Endothelial cell of umbilical vein (primary cell): ENCODE results near the gene NMNAT1. TPM values are rescaled to one million over a fixed set of nuclear protein-coding genes. Genes with fewer than 3 reads are reported as not detected.

Experiments used
- BruUV-seq: library from RNA; stranded (reverse); fragments of 400-500 nt; replicated peaks from 2 replicates; lab custom pipeline; 2021; lab: Mats Ljungman, UMichigan
- CTCF ChIA-PET: fragments of 300-600, 350-600 bp; sonication (Branson Sonifier 250); formaldehyde crosslinking; loops from one replicate; lab custom pipeline; 2021; ENCODE audit warnings: antibody characterized with exemption, inconsistent platforms; lab: Charles Lee
- POLR2A ChIA-PET: fragments of 300-600, 350-600 bp; sonication (Branson Sonifier 250); formaldehyde crosslinking; loops from one replicate; lab custom pipeline; 2021; ENCODE audit warnings: antibody characterized with exemption, inconsistent platforms; lab: Charles Lee
- DNase-seq: peaks from one replicate; pipeline ENCODE4 v3.0.0-alpha.2; 2011; ENCODE audit warnings: low read depth, low spot score
- FAIRE-seq: peaks from 2 replicates; lab custom pipeline; 2011; peaks lifted over from hg19 to GRCh38; lab: Jason Lieb, UNC
- H2AFZ ChIP-seq: 2 replicates; pipeline ENCODE4 v1.6.0; 2012; ENCODE audit warnings: low read depth, low read length, control low read depth, inconsistent platforms
- H3K27ac ChIP-seq: 2 replicates; pipeline ENCODE4 v1.5.1; 2011; ENCODE audit warnings: low read depth, mild to moderate bottlenecking, control low read depth, low read length, moderate library complexity; ENCODE audit not compliant: insufficient read depth
- H3K27me3 ChIP-seq, 2 experiments: 2 replicates each; pipeline versions ENCODE4 v1.6.0 to v1.6.1; 2011; ENCODE audit warnings: low read length in 2 of 2, mixed read lengths in 1 of 2; ENCODE audit not compliant: control insufficient read depth in 2 of 2, insufficient read depth in 2 of 2
- H3K36me3 ChIP-seq, 2 experiments: 2 replicates in 1 of 2; 3 replicates in 1 of 2; pipeline ENCODE4 v1.5.1; 2011; ENCODE audit warnings: low read length in 2 of 2, mild to moderate bottlenecking in 1 of 2, moderate library complexity in 1 of 2; ENCODE audit not compliant: control insufficient read depth in 2 of 2, insufficient read depth in 2 of 2; ENCODE audit errors: extremely low read depth in 1 of 2
- H3K4me1 ChIP-seq: 3 replicates; pipeline ENCODE4 v1.5.1; 2011; ENCODE audit warnings: mild to moderate bottlenecking, low read length; ENCODE audit not compliant: control insufficient read depth, insufficient read depth; ENCODE audit errors: extremely low read depth
- H3K4me2 ChIP-seq: 2 replicates; pipeline ENCODE4 v1.6.1; 2011; ENCODE audit warnings: low read length, control low read depth, mixed read lengths; ENCODE audit not compliant: insufficient read depth
- H3K4me3 ChIP-seq, 3 experiments: fragments of 200-600 bp in 1 of 3; sonication (generic), shearing (Covaris generic) in 1 of 3; replicated peaks in 1 of 3; 2 replicates each; pipeline ENCODE4 v1.5.1; 2011 to 2016; ENCODE audit warnings: control low read depth in 3 of 3, low read length in 3 of 3, mild to moderate bottlenecking in 2 of 3, inconsistent platforms in 1 of 3, low read depth in 1 of 3, moderate library complexity in 1 of 3; ENCODE audit not compliant: insufficient read depth in 1 of 3
- H3K79me2 ChIP-seq: 2 replicates; pipeline ENCODE4 v1.6.0; 2012; ENCODE audit warnings: low read length, inconsistent platforms; ENCODE audit not compliant: control insufficient read depth, insufficient read depth
- H3K9ac ChIP-seq: replicated peaks from 2 replicates; pipeline ENCODE3; 2011; ENCODE audit warnings: low read length, control low read depth; ENCODE audit not compliant: insufficient read depth; ENCODE audit errors: extremely low read depth
- H3K9me1 ChIP-seq: replicated peaks from 3 replicates; pipeline ENCODE4 v1.6.0; 2011; ENCODE audit warnings: mild to moderate bottlenecking, low read length; ENCODE audit not compliant: control insufficient read depth, insufficient read depth; ENCODE audit errors: extremely low read depth
- H3K9me3 ChIP-seq: replicated peaks from 2 replicates; pipeline ENCODE4 v1.5.1; 2012; ENCODE audit warnings: low read length, inconsistent platforms; ENCODE audit not compliant: control insufficient read depth, insufficient read depth
- H4K20me1 ChIP-seq: replicated peaks from 2 replicates; pipeline ENCODE3; 2011; ENCODE audit warnings: mild to moderate bottlenecking, low read length; ENCODE audit not compliant: control insufficient read depth, insufficient read depth; ENCODE audit errors: extremely low read depth
- CTCF ChIP-seq, 2 donors: IDR thresholded peaks; 1 replicate in 1 of 2; 2 replicates in 1 of 2; pipeline ENCODE4 v1.5.1; 2011; ENCODE audit warnings: low read length in 2 of 2, mild to moderate bottlenecking in 2 of 2, moderate library complexity in 2 of 2, control low read depth in 1 of 2, inconsistent platforms in 1 of 2, low read depth in 1 of 2; ENCODE audit not compliant: insufficient read depth in 1 of 2; ENCODE audit errors: extremely low read depth in 1 of 2
- EZH2 ChIP-seq: IDR thresholded peaks from 2 replicates; pipeline ENCODE4 v1.6.1; 2012; ENCODE audit warnings: borderline replicate concordance, low read depth, mild to moderate bottlenecking, moderate library complexity, low read length, inconsistent platforms; ENCODE audit not compliant: severe bottlenecking
- FOS ChIP-seq: IDR thresholded peaks from 2 replicates; pipeline ENCODE4 v1.6.1; 2011; ENCODE audit warnings: mild to moderate bottlenecking, low read length, moderate library complexity, borderline replicate concordance; ENCODE audit not compliant: insufficient read depth
- GATA2 ChIP-seq: IDR thresholded peaks from 2 replicates; pipeline ENCODE4 v1.7.0; 2011; ENCODE audit warnings: low read depth, mild to moderate bottlenecking, moderate library complexity, mixed read lengths, low read length; ENCODE audit not compliant: insufficient read length, insufficient read depth
- JUN ChIP-seq: IDR thresholded peaks from 2 replicates; pipeline ENCODE4 v1.6.1; 2011; ENCODE audit warnings: borderline replicate concordance, low read depth; ENCODE audit not compliant: insufficient read length, insufficient read depth
- MAX ChIP-seq: IDR thresholded peaks from 2 replicates; pipeline ENCODE4 v1.6.1; 2011; ENCODE audit not compliant: insufficient read depth, insufficient read length
- MYC ChIP-seq: IDR thresholded peaks from one replicate; pipeline ENCODE4 v1.6.1; 2011; ENCODE audit warnings: mild to moderate bottlenecking, low read depth, low read length
- POLR2A ChIP-seq: IDR thresholded peaks from 2 replicates; pipeline ENCODE4 v1.6.1; 2012; ENCODE audit warnings: low read depth, mild to moderate bottlenecking, control low read depth, low read length
- POLR2AphosphoS5 ChIP-seq: IDR thresholded peaks from 2 replicates; pipeline ENCODE4 v1.6.1; 2012; ENCODE audit warnings: low read depth, mild to moderate bottlenecking, control low read depth, low read length, moderate library complexity; ENCODE audit not compliant: insufficient read depth
- dilution Hi-C: fragments of 300-500 bp; cut with MboI; formaldehyde crosslinking; loops from one replicate; pipeline ENCODE4 v1.15.0; 2019; ENCODE audit warnings: low sequenced_read_pairs; ENCODE audit not compliant: extremely low pct_ligation_motif_present
- intact Hi-C: fragments of 100-400 bp; cut with micrococcal nuclease; formaldehyde crosslinking; loops from one replicate; pipeline ENCODE4 v1.10.0; 2022
- polyA plus RNA-seq, 4 experiments: library from polyadenylated mRNA; depleted of rRNA in 3 of 4; stranded (reverse) in 3 of 4; unstranded in 1 of 4; fragments of >200 nt; gene quantifications; 2 replicates each; pipeline versions ENCODE4 v1.2.1 to v1.2.3, GENCODE V29; 2011 to 2012; ENCODE audit warnings: missing spikeins in 1 of 4
- total RNA-seq: library from RNA; stranded (reverse); gene quantifications from 2 replicates; pipeline ENCODE4 v1.2.3, GENCODE V29; 2021

NMNAT1 gene
- total and polyA plus RNA-seq, 2 donors (not counting 3 experiments of a cell fraction or from before 2014, with no cell fraction given) = 4.8 to 9.8 TPM

GRCh38 chr1:9927259-9927658, 16.0 kb upstream of the NMNAT1 start:
- Histone ChIP-seq H3K4me1 (no peaks in the 10 kb centered on the region), H3K27me3 (no peaks in the 10 kb centered on the region), H2AFZ (no peak overlapping the region), H4K20me1 (no peaks in the 10 kb centered on the region), H3K36me3 (no peaks in the 10 kb centered on the region), H3K4me3 (no peak overlapping the region), H3K4me2 (no peak overlapping the region), H3K9me1 (no peaks in the 10 kb centered on the region), H3K79me2 (no peaks in the 10 kb centered on the region), H3K9me3 (no peaks in the 10 kb centered on the region), H3K9ac (no peak overlapping the region), H3K27ac (no peak overlapping the region)
- no TSS peak for BruUV-seq
- dilution Hi-C loops = no loop called here
- FAIRE-seq (peak; percentile 8), DNase-seq (no peak)
- intact Hi-C loops = no loop called here
- TF ChIP-seq POLR2A (no peak), CTCF (IDR thresholded peaks at IDR 0.05; ENCODE audit: extremely low read depth in 1 of 2, insufficient read depth in 1 of 2, low read depth in 1 of 2, low read length in 2 of 2) (no peak), EZH2 (no peak), POLR2AphosphoS5 (no peak), FOS (no peak), JUN (no peak), MAX (no peak), MYC (no peak), GATA2 (no peak)
- ChIA-PET CTCF (no interaction called here), POLR2A (no interaction called here)
